CD4-positive, alpha-beta T cell treated with Interleukin-6 at 100 ng/mL for 8 hours (primary cell): Measurements from ENCODE around the gene PLPP3.
"Not testable (repeated sequence)": the region's sequence is repeated elsewhere in the genome, so short reads cannot be mapped to it uniquely, and the experiment has no call there.

Source experiments
- DNase-seq: peaks from one replicate; pipeline ENCODE4 v3.0.0-alpha.2; 2020; ENCODE audit warnings: mixed read lengths, low spot score

Gene PLPP3

DNA sequence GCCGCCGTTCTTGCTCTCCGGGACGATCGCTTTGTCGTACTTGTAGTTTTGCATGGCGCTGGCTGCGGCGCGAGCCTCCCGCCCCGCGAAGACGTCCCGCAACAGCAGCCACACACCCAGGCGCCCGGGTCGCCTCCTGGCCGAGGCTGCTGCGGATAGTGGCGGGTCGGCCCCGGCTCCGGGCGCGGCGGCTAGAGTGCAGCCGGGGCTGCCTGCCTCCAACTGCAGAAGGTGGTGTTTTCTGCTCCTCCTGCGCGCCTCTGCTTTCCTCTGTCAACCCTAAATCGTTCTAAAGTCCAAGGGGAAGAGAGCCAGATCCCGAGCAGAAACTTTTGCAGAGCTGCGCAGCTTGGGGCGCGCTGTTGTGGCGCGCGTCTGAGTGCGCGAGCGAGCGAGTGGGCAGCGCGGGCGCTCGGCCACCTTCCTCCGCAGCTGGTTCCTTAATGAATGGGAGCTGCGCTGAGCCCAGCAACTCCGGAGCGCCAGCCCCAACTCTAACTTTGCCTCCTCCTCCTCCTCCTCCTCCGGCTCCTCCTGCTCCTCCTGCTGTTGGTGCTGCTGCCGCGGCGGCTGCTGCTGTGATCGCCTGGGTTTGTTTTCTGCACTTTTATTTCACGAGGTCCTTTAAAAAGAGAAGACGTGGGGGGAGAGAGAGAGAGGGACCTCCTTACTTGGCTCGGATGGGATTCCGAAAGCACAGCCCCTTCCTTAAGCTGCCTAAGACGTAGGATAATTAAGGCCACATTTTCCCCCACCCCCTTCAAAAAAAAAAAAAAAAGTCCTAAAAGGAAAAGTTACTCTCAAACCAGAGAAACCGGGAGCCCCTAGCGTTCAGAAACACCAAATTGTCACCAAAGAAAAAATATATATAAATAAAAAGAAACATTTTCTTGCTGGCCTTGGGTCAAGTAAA lies at the start of gene PLPP3:
Gene PLPP3, minus strand, starts transcription at position 601 of the 913 bp plus-strand sequence. Its CDS starts 547 bp downstream, at position 54.
- DNase-seq: no peak

DNA sequence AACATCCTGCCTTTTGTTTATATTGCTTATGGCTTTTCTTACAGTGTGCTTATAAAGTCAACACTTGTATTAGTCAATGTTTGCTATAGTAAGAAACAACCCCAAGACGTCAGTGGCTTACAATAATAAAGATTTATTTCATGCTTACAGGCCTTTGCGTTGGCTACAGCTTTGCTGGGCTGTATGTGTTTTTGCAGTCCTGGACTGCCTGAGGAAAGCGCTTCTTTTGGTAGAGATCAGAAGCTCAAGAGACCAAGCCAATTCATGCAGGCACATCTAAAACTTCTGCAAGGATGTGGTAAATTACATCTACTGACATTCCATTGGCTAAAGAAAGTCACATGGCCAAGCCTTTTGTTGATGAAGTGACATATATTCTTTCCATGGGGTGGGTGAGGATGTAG lies 48.3 kb upstream of the PLPP3 start:
- DNase-seq: no peak

DNA sequence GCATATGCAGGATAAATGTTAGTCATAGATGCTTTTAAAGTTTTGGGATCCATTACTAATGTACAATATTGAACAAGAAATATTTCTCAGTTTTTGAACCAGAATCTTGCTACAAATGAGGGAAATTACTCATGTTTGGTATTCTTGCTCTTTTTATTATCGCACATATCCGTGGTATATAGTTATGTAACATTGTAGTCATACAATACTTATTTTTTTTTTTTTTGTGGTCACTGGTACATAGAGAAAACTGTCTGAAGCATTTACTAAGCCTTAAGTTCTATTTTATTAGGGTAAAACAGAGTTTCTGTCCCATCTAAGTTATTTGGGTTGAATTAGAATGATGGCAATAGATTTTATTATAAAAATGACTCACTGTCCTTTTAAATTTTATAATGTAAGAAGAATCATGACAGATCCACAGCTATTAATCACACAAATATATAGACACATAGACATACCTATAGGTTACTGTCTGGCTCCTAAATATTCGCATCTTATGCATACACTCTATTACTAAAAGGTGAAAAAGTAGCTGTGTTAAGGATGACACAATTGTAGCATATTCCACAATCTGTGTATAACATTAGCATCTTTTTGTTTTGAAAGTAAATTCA lies 47.8 kb upstream of the PLPP3 start:
- DNase-seq: no peak

DNA sequence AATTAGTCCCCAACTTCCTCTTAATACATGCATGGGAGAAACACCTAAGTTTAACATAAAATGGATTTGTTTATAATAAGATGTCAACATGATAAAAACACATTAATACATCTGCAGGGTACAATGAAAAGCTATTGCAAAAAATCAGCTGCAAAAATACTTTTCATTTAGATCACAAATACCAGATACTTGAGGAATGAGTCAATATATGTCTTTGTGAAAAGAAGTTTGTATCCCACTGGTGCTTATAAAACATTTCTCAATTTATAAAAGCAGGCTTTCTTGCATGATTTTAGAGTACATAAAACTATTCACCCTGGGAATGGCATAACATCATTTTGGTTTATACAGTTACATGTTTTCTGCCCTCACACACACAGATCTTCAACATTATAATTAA lies 47.2 kb upstream of the PLPP3 start:
- no peak for DNase-seq

DNA sequence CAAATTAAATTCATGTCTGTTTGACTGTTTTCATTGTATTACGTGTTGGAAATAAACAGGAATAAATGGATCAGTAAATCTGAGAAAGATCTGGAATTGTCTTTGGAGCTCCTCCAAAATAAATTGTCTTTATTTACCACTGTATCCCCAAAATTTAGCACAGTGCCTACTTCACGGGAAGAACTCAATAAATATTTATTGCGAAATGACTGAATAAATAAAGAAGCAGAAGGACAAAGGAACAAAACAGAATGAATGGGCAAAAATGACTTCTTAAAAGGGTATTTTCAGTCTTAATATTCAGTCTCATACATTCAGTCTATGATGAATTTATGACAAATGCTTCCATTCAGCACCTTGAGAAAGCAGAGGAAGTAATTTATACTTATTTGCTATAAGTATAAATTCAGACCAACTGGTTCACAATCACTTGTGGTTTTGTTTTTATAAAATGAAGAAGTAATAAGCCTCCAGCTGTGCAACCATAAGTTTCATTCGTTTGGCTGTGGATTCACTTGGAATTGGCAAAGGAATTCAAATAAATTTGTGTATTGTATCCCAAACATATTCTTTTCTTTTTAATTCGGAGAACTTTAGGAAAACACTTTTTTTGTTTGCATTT lies 46.6 kb upstream of the PLPP3 start:
- no peak for DNase-seq

DNA sequence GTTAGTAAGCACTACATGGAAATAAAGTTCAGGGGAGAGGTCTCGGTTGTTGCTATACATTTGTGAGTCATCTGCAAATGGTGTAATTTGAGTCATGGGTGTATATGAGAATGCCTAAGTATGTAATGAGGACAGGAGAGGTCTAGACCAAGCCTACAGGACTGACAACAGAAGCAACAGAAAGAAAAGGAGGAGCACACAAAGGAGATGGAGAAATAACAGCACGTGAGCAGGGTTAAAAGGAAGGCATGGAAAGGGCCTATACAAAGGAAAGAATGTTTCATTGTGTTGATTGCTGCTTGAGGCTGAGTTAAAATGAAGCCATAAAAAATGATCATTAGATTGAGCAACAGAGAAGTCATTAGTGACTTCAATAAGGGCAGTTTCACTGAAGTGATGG lies 37.8 kb upstream of the PLPP3 start:
- DNase-seq: no peak

DNA sequence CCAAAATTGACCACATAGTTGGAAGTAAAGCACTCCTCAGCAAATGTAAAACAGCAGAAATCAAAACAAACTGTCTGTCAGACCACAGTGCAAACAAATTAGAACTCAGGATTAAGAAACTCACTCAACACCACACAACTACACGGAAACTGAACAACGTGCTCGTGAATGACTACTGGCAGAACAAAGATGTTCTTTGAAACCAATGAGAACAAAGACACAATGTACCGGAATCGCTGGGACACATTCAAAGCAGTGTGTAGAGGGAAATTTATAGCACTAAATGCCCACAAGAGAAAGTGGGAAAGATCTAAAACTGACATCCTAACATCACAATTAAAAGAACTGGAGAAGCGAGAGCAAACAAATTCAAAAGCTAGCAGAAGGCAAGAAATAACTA lies 31.4 kb upstream of the PLPP3 start:
- DNase-seq: not testable (repeated sequence)

DNA sequence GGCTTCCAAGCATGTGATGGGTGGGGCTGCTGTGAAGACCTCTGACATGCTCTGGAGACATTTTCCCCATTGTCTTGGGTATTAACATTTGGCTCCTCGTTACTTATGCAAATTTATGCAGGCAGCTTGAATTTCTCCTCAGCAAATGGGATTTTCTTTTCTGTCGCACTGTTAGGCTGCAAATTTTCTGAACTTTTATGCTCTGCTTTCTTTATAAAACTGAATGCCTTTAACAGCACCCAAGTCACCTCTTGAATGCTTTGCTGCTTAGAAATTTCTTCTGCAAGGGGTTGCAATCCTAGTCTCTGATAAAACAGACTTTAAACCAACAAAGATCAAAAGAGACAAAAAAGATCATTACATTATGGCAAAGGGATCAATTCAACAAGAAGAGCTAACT lies 30.7 kb upstream of the PLPP3 start:
- not testable (repeated sequence) for DNase-seq

DNA sequence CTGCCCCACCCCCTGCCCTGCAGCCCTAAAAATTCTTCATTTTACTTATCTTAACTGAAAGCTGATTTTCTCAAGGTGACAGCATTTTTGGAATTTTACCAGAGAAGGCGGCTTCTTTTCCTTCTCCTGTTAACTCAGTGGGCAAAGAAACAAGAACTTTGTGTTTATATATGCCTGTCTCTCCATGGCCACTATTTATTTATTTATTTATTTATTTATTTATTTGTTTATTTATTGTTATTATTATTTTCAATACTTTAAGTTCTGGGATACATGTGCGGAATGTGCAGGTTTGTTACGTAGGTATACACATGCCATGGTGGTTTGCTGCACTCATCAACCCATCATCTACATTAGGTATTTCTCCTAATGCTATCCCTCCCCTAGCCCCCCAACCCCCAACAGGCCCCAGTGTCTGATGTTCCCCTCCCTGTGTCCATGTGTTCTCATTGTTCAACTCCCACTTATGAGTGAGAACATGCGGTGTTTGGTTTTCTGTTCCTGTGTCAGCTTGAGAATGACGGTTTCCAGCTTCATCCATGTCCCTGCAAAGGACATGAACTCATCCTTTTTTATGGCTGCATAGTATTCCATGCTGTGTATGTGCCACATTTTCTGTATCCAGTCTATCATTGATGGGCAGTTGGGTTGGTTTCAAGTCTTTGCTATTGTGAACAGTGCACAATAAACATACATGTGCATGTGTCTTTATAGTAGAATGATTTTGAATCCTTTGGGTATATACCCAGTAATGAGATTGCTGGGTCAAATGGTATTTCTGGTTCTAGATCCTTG lies 16.2 kb upstream of the PLPP3 start:
- not testable (repeated sequence) for DNase-seq

DNA sequence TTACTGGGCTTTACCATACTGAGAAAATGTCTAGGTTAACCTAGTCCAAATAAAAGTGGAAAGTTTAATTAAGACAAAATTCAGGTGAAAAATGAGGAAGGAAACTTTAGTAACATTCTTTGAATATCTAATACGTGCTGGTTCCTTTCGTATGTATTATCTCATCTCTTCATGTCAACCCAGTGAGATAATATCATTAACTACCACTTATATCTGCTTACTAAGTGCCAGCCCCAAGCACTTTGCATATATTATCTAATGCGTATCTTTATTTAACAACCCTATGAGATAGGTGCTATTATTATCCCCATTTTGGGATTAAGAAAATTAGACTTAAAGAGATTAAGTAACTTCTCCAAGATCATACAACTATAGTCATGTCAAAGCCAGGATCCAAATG lies 12.5 kb upstream of the PLPP3 start:
- no peak for DNase-seq

DNA sequence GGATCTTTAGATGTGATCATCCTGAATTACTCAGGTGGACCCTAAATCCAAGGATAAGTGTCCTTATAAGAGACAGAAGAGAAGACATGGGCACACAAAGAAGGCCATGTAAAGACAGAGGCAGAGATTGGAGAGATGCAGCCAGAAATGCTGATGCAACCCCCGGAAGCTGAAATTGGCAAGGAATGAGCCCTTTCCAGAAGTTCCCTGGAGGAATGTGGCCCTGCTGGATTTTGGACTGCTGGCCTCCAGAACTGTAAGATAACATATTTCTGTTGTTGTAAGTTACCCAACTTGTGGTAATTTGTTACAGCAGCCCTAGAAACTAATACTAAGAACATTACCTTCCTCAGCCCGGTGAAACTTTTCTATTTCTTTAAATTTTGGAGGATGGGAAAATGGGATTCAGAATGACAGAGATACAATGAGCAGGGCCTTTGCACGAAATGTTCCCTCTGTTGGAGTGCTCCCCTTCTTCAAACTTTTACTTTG lies 11.2 kb upstream of the PLPP3 start:
- no peak for DNase-seq

DNA sequence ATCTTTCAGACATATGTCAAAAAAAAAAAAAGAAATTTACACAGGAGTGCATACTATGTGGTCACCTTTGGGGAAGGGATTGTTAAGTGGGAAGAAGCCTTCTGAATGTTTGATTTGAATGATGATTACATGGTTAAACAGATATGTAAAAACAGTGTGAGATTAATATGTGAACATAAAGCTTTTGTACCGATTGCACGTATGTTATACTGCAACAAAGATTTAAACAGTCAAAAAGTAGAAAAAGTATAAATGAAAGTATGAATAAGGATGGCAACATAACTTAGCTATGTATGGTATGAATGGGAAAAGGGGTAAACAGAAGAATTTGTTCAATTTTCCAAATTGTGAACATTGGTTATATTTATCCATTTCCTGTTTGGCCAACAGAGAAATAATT lies 10.0 kb upstream of the PLPP3 start:
- DNase-seq: no peak

DNA sequence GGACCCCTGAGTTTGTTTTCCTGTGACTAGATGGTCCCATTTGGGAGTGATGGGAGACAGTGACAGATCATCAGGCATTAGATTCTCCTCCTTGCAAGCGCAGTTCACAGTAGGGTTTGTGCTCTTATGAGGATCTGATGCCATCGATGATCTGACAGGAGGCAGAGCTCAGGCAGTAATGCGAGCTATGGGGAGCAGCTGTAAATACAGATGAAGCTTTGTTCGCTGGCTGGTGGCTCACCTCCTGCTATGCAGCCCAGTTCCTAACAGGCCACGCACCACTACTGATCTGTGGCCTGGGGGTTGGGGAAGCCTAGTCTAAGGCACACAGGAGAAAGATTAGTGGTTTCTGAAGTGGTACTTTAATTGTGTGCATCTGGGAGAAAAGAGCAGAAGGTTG lies 7.1 kb upstream of the PLPP3 start:
- DNase-seq: no peak

DNA sequence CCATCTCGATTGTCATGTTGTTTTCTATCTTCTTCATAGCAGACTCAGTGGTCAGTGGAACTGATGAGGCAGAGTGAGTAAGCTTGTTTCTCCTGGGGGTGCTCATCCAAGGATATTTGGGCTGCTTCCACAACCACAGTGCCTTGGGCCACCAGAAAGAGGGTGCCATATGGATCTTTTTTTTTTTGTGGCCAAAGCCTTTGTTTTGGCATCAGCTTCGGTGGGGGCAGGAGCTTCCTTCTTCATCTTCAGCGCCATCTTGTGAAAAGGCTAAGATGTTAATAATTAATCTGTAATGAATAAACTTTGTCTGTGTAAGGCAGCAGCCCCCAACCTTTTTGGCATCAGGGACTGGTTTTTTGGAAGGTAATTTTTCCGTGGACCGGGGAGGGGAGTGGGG lies 6.6 kb upstream of the PLPP3 start:
- DNase-seq: no peak

DNA sequence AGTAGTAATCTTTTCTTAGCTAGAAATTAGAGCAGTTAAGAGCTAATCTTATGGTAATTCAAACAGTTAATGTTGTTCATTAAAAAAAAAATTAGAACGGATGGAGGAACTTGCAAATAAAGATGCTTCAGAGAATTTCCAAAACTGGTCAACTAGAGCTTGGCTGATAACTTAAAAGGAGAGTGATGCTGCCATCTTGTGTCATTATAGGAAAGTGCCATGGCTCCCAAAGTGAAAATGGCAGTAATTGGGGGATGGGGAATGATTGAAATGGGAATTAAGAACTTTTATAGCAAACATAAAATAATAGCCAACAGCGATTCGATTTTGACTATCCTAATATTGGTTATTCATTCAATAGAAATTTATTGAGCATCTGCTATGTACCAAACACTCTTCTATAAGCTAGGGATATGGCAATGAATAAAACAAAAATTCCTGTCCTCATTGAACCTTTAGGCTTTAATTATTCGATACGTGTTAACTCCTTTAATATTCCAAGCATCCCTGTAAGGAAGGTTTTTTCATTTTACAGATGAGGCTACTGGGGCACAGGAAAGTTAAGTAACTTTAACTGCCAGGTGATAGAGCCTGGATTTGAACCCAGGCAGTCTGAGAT lies 5.7 kb upstream of the PLPP3 start:
- no peak for DNase-seq

DNA sequence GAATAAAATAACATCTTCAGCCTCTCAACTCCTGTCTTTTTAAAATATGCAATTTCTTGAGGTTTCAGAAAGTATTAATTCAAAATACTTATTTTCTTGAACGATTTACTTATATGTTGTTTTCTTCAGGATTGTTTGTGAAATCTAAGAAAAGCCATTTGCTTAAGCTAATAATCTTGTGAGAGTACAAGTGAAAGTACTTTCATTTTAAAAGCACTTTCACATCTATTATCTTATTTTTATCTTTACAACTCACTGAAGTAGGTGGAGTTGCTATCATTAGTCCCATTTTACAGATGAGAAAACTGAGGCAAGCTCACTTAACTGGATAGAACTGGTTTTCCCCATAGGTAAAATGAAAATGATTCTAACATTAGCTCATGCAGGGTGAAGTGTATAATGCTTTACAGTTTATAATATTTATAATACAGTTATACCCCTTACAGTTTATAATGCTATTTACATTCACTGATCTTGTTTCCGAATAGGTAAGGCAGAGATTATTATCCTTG lies 4.7 kb upstream of the PLPP3 start:
- DNase-seq: no peak

DNA sequence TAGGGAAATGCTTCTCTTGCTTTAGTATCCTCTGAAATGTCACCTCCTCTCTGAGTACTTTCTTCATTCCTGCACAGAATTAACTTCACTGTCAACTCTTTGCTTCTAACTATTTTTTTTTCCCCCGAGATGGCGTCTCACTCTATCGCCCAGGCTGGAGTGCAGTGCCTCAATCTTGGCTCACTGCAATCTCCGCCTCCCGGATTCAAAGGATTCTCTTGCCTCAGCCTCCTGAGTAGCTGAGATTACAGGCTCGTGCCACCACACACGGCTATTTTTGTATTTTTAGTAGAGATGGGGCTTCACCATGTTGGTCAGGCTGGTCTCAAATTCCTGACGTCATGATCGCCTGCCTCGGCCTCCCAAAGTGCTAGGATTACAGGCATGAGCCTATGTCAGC lies 1.4 kb upstream of the PLPP3 start:
- DNase-seq: no peak

DNA sequence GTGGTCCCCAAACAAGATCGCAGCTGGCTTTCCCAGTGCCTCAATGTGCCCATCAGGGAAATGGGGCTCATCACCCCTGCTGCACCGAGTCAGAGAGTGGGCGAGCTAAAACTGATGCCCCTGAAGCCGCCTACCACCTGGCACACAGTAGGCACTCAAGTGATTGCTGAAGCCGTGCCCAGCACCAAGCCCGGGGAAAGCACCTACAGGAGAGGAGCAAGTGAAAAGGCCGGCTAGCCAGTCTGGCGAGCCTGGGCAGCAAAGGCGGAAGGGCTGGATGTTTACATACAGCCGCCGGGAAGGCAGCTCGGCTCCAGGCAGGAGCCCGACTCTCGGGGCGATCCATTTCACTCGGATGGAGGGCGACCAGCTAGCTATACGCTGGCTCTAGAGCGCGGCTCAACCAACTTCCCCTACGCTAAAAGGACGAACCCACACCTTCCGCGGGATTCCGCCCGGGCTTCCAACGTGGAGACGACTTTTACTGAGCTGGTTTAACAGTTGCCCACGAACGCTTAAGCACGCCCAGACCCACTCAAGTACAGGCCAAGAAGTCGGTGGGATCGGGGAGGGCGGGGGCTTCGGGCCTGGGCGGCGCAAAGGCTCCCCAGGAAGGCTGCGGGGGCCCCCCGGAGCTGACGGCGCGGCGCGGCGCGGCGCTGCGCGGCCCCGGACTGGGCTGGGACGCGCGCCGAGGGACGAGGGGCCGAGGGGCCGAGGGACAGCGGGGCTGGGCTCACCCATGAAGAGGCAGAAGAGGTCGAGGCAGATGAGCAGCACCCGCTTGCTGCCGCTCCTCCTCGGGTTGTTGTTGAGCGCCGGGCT lies 1.0 kb downstream of the PLPP3 start:
- DNase-seq: no peak

DNA sequence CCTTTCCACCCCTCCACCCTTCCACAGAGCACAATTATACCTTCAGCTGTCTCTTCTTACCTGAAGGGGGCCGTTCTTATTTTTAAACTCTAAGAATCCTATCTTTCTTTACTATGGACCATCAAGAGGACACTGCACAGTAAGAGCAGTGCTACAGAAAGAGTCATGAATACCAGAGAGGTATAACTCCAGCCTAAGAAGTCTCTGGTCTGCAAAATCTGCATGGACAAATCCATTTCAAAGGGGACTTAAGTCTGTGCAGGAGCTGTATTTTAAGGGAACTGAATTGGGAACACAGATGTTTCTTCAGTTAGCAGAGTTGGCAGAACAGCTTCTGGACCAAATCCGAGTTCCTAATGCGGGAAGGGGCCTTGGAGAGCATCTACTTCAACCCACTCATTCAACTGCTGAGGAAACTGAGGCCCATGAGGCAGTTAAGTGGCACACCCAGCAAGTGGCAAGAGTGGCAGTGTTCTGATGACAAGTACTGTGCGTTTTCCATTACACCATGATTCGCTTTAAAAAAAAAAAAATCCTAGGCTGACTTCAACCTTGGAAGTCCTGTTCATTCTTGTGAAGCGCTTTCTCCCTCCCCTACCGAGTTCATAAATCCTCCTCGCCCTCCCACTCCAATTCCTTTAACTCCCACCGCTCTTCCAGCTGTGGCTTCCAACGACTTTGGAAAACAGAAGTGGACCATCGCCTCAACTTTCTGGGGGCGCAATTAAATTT lies 1.8 kb downstream of the PLPP3 start:
- DNase-seq: no peak

DNA sequence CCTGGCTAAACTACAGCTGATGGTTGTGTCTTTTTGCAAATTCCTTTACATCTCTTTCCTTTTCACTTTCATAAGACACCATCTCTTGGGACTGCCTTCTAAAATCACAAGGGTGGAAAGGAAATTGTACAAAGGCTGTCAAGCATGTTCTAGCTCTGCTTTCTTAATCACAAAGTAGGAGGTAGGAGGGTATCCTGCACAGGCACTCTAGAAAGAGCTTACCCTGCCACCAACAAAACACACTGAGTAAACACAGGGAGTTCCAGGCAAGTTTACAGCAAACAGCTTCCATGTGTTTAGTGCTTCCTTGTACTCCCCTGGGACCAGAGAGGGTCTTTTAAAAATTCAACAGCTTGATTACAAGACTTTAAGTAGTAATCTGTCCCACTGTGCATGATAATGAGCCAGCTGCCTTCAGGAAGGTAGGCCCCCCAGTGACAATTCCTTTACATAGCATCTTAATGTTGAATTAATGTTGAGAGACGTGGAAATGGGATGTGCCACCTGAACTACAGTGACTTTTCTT lies 2.4 kb downstream of the PLPP3 start:
- DNase-seq: no peak
